GM19328 (cell line): ENCODE data around the gene TMEM150C.
"Not testable (repeated sequence)": the region's sequence is repeated elsewhere in the genome, so short reads cannot be mapped to it uniquely, and the experiment has no call there.

Experiments
- ATAC-seq: cut with Tn5 transposase; IDR thresholded peaks from one replicate; pipeline ENCODE4 v1.9.1; 2021; ENCODE audit warnings: mild to moderate bottlenecking, moderate library complexity; ENCODE audit not compliant: unreplicated experiment

The TMEM150C gene

DNA sequence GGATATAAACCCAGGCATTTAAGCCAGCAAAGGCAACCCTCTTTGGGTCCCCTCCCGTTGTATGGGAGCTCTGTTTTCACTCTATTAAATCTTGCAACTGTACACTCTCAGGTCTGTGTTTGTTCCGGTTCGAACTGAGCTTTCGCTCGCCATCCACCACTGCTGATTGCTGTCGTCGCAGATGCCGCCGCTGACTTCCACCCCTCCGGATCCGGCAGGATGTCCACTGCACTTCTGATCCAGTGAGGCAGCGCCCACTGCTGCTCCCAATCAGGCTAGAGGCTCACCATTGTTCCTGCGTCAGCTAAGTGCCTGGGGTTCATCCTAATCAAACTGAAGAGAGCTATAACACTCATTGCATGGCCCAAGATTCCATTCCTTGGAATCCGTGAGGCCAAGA, 82.2 kb downstream of the TMEM150C start:
- ATAC-seq: no peak

DNA sequence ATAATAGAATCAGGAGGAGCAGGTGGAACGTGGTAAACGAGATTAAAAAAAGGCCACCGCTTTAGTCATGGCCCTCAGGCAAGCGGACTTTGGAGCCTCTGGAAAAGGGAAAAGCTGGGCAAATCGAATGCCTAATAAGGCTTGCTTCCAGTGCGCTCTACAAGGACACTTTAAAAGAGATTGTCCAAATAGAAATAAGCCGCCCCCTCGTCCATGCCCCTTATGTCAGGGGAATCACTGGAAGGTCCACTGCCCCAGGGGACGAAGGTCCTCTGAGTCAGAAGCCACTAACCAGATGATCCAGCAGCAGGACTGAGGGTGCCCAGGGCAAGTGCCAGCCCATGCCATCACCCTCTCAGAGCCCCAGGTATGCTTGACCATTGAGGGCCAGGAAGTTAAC, 84.3 kb downstream of the TMEM150C start:
- ATAC-seq: not testable (repeated sequence)

DNA sequence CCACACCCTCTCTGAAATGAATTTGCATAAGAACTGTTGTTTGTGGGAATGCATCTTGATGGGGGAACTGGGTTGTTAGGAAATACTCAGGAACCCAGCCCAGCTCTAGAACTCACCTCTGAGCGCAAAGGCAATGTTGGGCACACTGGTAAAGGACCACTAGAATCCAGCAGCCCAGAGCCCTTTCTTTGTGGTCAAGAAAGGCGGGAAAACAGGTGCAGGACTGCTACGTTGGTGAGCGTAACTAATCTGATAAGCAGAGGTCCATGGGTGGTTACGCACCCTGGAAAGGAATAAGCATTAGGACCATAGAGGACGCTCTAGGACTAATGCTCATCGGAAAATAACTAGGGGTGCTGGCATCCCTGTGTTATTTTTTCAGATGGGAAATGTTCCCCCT, 85.9 kb downstream of the TMEM150C start:
- not testable (repeated sequence) for ATAC-seq

DNA sequence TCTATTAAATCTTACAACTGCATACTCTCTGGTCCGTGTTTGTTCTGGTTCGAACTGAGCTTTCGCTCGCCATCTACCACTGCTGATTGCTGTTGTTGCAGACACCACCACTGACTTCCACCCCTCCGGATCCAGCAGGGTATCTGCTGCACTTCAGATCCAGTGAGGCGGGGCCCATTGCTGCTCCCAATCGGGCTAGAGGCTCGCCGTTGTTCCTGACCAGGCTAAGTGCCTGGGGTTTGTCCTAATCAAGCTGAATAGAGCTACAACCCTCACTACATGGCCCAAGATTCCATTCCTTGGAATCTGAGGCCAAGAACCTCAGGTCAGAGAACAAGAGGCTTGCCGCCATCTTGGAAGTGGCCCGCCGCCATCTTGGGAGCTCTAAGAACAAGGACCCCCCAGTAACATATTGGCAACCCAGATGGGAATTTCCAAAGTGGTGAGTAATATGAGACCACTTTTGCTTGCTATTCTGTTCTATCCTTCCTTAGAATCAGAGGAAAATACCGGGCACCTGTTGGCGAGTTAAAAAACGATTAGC, 88.1 kb downstream of the TMEM150C start:
- no peak for ATAC-seq

DNA sequence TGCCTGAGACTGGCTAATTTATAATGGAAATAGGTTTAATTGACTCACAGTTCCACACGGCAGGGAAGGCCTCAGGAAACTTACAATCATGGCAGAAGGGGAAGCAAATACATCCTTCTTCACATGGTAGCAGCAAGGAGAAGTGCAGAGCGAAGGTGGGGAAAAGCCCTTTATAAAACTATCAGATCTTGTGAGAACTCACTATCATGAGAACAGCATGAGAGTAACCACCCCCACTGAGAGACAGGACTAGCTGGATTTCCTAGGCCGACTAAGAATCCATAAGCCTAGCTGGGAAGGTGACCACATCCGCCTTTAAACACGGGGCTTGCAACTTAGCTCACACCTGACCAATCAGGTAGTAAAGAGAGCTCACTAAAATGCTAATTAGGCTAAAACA, 88.7 kb downstream of the TMEM150C start:
- not testable (repeated sequence) for ATAC-seq

DNA sequence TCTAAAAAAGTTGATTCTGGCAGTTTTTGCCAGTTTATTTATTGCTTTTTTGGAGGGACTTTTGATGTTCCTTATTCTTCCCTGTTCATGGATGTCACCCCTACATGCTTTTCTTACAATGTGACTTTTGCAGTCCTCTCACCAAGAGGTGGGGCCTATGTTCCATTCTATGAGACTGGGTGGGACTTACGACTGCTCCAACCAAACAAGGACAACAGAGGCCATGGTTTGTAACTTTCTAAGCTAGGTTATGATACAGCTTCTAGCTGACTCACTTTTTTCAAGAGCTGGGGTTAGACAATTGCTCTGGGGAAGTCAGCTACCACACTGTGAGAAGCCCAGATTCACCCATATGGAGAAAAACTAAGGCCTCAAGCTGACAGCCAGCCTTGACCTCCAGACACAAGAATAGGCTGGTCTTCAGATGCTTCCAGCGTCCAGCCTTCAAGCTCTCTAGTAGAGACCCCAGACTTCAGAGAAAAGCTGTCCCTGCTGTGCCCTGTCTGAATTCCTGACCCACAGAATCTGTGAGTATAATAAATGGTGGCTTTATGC, 91.9 kb downstream of the TMEM150C start:
- ATAC-seq: no peak

DNA sequence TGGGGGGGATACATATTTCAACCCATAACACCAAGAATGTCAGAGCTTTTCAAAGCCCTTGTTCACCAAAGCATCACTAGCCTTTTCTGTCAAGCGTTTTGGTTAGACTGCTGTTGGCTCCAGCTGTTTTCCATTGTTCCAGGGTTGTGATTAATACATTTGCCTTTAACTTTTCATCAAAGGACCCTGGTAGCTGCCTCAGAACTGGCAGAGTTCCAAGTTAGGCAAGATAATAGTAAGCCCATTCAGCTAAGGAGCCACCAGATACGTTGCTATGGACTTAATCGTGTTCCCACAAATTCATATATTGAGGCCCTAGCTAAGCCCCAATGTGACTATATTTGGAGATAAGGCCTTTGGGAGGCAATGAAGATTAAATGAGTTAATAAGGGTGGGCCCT, 94.3 kb downstream of the TMEM150C start:
- ATAC-seq: no peak

DNA sequence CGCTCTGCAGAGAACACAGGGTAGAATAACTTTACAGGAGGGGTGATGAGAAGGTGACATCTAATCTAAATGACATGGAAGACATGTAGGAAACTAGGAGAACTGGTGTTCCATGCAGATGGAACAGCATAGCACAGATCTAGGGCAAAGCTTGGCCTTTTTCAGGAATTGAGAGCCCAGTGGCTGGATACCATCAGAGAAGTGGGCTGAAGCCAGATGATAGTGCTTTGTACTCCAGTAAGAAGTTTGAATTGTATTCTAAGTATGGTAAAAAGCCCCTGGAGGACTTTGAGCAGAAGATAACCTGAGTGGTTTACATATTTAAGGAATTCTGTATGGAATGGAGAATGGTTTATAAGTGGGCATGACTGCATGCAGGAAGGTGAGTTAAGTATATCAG, 98.6 kb downstream of the TMEM150C start:
- ATAC-seq: no peak

DNA sequence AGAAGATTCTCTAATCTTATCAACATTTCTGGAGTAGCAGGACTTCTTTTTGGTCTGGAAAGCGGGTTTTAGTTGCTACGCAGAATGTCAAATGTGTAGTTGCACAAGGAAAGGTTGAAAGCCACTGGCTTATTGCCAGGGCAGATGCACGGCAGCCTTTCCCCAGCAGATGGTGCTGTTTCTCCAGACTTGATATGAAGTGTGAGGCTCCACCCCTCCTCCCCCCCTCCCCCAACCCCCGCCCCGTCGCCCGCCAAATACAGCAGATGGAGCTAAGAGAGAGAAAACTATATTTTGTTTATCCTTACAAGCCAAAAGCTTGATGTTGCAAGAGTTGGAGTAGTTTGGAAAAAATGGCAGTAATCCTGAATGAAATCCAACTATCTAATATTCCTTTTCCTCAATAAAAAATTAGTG, 99.4 kb downstream of the TMEM150C start:
- ATAC-seq: peak; percentile 61

DNA sequence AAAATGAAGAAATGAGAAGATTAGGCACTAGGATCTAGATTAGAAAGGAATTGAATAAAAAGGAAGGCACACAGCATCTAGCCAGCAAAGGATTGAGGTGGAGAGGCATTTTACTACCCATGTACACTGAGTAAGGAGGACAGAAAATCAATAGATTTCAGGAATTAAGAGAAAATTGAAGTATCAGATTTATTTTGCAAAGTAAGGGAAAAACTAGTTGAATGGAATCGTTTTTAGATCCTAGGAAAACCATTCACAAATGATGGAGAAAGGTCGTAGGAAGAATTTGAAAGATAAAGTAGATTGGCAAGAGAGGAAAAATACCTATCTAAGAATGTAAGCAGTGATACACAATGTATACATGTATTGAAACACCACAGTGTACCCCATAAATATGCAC, 100.1 kb downstream of the TMEM150C start:
- no peak for ATAC-seq

DNA sequence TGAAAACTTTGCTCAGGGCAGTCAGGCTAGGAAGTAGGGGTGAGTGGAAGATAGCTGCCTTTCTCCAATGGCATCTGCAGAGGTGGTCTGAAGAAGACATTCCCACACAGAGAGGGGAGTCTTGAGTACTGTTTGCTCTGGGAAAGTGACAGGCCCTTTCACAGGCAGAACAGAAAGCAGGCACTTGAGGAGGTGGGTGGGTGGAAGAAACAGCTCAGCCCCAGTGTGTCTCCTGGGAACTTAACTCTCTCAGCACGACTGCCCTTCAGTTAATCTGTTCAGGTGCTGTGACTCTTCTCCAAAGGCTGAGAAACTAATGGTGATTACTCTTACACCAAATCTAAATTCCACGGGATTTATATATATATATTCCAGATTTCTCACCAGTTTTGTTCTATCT, 103.1 kb downstream of the TMEM150C start:
- no peak for ATAC-seq

DNA sequence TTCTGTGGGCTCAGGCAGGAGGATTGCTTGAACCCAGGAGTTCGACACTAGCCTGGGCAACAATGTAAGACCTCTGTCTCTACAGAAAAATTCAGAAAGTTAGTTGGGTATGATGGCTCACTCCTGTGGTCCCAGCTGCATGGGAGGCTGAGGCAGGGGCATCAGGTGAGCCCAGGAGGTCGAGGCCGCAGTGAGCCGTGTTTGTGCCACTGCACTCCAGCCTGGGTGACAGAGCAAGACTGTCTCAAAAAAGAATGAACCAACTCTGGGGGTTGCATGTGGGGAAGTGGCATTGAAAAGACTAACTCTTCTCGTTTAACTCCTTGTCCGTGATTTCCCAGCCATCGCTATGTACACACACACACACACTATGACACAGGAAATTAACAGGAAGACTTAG, 104.5 kb downstream of the TMEM150C start:
- no peak for ATAC-seq

DNA sequence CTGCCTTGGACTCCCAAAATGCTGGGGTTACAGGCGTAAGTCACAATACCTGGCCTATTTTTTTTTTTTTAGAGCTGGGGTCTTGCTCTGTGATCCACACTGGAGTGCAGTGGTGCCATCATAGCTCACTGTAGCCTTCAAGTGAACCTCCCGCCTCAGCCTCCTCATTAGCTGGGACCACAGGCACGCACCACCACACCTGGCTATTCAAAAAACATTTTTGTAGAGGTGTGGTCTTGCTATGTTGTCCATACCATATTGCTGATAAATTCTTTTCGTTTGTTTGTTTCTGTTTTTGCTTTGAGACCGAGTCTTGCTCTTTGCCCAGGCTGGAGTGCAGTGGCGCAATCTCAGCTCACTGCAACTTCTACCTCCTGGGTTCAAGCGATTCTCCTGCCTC, 109.8 kb downstream of the TMEM150C start:
- no peak for ATAC-seq

DNA sequence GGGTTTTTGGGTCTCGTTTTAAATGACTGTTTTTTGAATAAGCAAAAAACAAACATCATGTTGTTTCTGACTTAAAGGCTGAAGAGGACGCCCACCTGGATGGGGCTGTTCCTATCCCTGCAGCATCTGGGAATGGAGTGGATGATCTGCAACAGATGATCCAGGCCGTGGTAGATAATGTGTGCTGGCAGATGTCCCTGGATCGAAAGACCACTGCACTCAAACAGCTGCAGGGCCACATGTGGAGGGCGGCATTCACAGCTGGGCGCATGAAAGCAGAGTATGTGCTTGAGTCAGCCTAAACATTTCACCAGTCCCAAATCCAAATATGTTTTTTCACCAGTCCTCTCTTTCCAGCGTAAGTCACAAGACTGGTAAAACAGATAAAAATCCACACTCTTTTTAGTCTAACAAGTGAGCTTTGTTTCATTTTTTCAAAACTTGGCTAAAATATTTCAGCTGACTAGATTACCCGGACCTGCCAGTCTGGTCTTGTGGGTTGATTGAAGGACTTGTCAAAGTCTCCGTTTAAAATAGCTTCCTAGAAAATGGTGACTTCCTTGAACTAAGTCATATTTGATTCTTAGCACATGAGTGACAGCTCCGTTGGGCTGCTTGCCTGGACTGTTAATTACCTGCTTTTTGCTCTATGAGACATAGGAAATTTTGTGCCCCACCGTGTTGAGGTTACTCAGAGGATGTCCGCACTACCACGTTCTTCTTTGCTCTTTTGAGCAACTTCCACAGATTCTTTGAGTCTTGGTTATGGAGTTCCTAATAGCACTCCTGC, 110.6 kb downstream of the TMEM150C start:
- ATAC-seq: no peak

DNA sequence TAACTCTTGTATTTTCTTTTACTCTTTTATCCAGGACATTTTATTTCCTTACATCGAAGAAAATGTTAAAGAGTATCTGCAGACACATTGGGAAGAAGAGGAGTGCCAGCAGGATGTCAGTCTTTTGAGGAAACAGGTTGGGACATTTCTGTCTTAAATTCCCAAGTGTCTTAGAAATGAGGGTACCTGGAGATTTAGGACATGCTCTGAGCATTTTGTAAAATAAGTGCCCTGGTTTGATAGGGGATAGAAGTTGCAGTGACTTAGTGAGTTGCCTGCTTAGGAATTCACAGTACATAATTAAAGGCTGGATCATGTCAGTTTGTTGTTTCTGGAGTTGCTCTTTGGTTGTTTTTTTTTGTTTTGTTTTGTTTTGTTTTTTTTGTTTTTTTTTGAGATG, 113.9 kb downstream of the TMEM150C start:
- ATAC-seq: no peak

DNA sequence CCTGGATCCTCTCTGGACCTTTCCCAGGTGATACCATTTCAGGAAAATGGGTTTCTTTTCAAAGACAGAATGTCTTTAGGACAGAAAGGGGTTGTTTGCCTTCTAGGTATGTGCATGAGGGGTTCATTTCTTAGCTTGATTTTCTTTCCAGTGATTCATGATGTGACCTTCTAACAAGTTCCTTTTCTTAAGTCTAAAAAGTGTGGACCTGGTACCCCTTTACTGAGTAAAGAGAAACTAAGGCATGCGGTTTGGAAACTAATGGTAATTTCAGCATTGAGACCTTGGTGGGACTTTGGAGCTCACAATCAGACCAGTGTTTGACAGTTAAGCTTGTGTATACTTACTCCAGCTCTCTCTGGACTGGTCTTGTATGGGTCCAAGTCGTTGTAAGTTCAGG, 122.7 kb downstream of the TMEM150C start:
- no peak for ATAC-seq

DNA sequence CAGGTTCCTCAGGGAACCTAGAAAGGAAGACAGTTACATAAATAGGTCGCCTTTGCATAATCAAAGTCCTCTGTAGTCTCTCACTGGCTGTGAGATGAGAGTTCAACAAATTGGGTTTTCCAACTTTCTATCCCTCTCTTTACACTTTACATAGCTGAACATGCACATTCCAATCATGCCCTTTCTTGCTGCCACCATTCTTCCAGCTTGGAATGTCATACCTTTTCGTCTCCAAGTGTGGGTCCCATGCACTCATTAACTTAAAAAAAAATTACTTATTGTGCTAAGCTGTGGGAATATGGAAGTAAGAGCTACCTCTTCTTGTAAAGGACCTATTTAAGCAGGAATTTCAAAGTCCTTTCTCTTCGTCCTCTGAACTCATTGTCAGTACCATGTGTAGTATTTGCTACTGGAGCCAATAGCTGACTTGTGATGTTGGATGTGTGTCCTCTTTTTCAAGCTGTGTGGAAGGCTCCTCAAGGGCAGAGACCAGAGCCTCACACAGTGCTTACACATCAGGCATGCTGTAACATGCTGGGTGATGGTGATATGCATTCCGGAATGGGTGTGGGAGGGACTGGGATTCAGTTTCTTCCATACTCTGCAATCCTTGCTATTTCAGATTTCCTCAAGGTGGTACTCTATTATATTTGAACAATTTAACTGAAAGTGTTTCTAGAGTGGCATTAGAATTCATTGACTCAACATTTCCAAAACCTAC, 124.3 kb downstream of the TMEM150C start:
- ATAC-seq: no peak

DNA sequence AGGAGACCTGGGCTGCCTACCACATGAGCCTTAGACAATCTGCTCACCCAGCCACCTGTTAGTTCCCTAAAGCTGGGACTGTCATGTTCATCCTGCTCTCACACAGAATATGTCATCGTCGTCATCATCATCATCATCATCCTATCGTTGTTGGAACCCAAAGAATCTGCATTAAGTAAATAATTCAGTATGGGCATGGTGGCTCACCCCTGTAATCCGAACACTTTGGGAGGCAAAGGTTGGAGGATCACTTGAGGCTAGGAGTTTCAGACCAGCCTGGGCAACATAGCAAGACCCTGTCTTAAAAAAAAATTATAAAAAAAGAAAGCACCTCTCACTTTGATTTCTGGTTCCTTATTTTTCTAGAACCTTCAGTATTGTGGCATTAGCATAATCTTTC, 125.0 kb downstream of the TMEM150C start:
- ATAC-seq: no peak

DNA sequence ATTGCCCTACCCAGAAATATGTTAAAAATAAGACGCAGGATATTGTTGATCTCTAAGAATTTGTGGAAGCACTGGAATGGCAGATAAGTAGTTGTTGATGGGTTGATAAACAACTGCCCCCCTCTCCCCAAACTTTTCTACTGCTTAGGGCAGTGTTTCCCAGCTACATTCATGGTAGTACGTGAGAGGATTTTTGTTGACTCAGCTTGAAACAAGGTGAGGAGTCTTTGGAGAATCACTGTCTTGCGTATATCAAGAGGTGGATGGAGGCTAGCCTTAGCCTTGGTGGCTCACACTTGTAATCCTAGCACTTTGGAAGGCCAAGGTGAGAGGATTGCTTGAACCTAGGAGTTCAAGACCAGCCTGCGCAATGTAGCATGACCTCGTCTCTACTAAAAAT, 125.7 kb downstream of the TMEM150C start:
- no peak for ATAC-seq

DNA sequence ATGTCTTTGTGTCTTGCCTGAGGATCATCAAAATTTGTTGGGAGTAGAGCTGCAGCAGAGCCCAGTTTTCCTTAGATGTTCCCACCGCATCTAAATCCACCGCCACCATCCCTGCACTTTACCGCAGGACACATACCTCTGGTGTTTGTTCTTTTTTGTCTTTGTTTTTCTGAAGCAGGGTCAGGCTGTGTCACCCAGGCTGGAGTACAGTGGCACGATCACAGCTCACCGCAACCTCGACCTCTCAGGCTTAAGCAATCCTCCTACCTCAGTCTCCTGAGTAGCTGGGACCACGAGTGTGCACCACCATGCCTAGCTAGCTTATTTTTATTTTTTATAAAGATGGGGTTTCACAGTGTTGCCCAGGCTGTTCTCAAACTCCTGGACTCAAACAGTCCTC, 126.8 kb downstream of the TMEM150C start:
- no peak for ATAC-seq

DNA sequence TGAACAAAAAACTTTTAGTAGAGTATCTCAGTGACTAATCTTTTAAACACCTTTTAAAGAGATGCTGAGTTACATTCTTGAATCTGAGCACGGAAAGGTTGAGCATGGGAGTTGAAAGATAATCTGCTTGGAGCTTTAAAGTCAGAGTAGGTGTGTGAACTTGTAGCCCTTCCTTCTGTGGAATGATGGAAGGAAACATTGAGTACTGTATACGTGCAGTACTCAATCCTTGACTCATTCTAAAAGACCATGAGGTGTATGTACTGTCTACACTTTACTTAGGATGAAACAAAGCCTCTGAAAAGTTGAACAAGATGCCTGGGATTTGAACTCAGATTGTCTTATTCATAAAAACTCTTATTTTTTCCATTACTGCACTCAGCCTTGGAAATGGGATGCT, 128.0 kb downstream of the TMEM150C start:
- no peak for ATAC-seq
